Kidney (tissue), 14 donors: ENCODE data around the gene IGSF5. TPM values are rescaled to one million over a fixed set of nuclear protein-coding genes. Genes with fewer than 3 reads are reported as not detected.

Source experiments
- DNase-seq, 5 donors: peaks; one replicate each; pipeline ENCODE4 v3.0.0-alpha.2; 2013 to 2020
- FAIRE-seq: peaks from 2 replicates; lab custom pipeline; 2012; peaks lifted over from hg19 to GRCh38; lab: Jason Lieb, UNC
- H3K27ac ChIP-seq, 2 donors: one replicate each; pipeline ENCODE4 v1.7.0; 2013; ENCODE audit warnings: low read depth in 2 of 2, low read length in 2 of 2, inconsistent platforms in 1 of 2
- H3K27me3 ChIP-seq: one replicate; pipeline ENCODE4 v1.7.1; 2013; ENCODE audit warnings: low read length, inconsistent platforms; ENCODE audit not compliant: control insufficient read depth, insufficient read depth
- H3K36me3 ChIP-seq, 3 donors: one replicate each; pipeline versions ENCODE4 v1.7.0 to v1.7.1; 2013; ENCODE audit warnings: low read length in 3 of 3, control low read depth in 1 of 3, inconsistent platforms in 1 of 3; ENCODE audit not compliant: insufficient read depth in 3 of 3, control insufficient read depth in 2 of 3
- H3K4me1 ChIP-seq, 3 donors: one replicate each; pipeline versions ENCODE4 v1.7.0 to v1.7.1; 2013; ENCODE audit warnings: low read length in 3 of 3, inconsistent platforms in 1 of 3, low read depth in 1 of 3; ENCODE audit not compliant: control insufficient read depth in 2 of 3, insufficient read depth in 2 of 3
- H3K4me3 ChIP-seq, 3 donors: one replicate each; pipeline versions ENCODE4 v1.7.0 to v1.8.1; 2013; ENCODE audit warnings: low read length in 3 of 3, control low read depth in 1 of 3, inconsistent platforms in 1 of 3
- H3K9ac ChIP-seq, 3 donors: one replicate each; pipeline versions ENCODE4 v1.7.0 to v1.7.1; 2013; ENCODE audit warnings: low read length in 3 of 3, control low read depth in 1 of 3, inconsistent platforms in 1 of 3
- H3K9me3 ChIP-seq, 3 donors: one replicate each; pipeline versions ENCODE4 v1.7.0 to v1.7.1; 2013; ENCODE audit warnings: low read length in 3 of 3, control low read depth in 1 of 3, inconsistent platforms in 1 of 3; ENCODE audit not compliant: control insufficient read depth in 2 of 3, insufficient read depth in 1 of 3
- intact Hi-C: fragments of 100-400 bp; cut with DNase I; formaldehyde crosslinking; loops from one replicate; pipeline ENCODE4 v1.11.1; 2022
- polyA plus RNA-seq: library from polyadenylated mRNA; stranded (reverse); fragments of 350-450 nt; fragmentation: Illumina TruSeq; extraction: RNeasy Lipid Tissue Mini Kit (QIAGEN cat#74804); gene quantifications from one replicate; pipeline ENCODE4 v1.2.3, GENCODE V29; 2014; ENCODE audit warnings: low read depth, low replicate concordance; ENCODE audit not compliant: insufficient read depth
- total RNA-seq: library from RNA; stranded (reverse); fragmentation: NEBNext Ultra II Directional; extraction: Animal tissue kit (Norgen Biotek cat#: 25700); gene quantifications from one replicate; pipeline ENCODE4 v1.2.1, GENCODE V29; 2021
- TF ChIP-seq, protein P1 (sequence below): IDR thresholded peaks from 3 replicates; pipeline ENCODE4 v1.5.1; 2012; ENCODE audit warnings: mild to moderate bottlenecking, moderate library complexity, borderline replicate concordance; ENCODE audit not compliant: insufficient read depth; ENCODE audit errors: extremely low read depth
- donor health status: control.
- donor health status: control.
- donor health status: control.
- donor health status: control.
- donor health status: control.
- donor health status: DM: yes; HTN: yes; CAD: no.
- donor health status: Normal renal cell carcinoma (clear cell type).

The IGSF5 gene
- total and polyA plus RNA-seq, 2 donors from 2014 or later, result 0.24 to 0.47 TPM

DNA sequence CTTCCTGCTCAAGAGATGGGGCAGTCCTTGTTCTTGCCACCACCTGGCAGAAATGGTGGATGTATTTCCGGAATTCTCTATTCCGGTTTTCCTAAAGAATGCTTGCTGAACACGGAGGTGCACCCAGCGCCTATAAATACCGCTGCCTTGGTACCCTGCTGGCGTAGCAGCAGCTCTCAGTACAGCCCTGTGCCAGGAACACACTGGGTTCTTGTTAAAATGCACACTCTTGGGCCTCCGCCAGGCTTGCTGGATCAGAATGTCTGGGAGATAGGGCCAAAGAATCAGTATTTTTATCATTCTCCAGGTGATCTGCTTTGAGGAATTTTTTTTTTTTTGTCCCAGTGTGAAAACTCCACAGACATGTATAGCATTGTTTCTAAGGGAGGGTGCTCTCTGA, 54.2 kb downstream of the IGSF5 start:
- DNase-seq, result no peak
- no peaks in the 10 kb centered on the region for H3K9me3 ChIP-seq
- TF ChIP-seq, protein P1, sequence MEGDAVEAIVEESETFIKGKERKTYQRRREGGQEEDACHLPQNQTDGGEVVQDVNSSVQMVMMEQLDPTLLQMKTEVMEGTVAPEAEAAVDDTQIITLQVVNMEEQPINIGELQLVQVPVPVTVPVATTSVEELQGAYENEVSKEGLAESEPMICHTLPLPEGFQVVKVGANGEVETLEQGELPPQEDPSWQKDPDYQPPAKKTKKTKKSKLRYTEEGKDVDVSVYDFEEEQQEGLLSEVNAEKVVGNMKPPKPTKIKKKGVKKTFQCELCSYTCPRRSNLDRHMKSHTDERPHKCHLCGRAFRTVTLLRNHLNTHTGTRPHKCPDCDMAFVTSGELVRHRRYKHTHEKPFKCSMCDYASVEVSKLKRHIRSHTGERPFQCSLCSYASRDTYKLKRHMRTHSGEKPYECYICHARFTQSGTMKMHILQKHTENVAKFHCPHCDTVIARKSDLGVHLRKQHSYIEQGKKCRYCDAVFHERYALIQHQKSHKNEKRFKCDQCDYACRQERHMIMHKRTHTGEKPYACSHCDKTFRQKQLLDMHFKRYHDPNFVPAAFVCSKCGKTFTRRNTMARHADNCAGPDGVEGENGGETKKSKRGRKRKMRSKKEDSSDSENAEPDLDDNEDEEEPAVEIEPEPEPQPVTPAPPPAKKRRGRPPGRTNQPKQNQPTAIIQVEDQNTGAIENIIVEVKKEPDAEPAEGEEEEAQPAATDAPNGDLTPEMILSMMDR, result no peak
- H3K4me1 ChIP-seq, result peaks cover 0 to 9% (median 0%) of the 10 kb centered on the region in 3 donors
- intact Hi-C loops, result no loop called here
- H3K9ac ChIP-seq, result no peak overlapping the region
- no peak overlapping the region for H3K27ac ChIP-seq
- FAIRE-seq, result no peak
- no peaks in the 10 kb centered on the region for H3K27me3 ChIP-seq
- H3K4me3 ChIP-seq, result no peak overlapping the region
- H3K36me3 ChIP-seq, result no peaks in the 10 kb centered on the region

DNA sequence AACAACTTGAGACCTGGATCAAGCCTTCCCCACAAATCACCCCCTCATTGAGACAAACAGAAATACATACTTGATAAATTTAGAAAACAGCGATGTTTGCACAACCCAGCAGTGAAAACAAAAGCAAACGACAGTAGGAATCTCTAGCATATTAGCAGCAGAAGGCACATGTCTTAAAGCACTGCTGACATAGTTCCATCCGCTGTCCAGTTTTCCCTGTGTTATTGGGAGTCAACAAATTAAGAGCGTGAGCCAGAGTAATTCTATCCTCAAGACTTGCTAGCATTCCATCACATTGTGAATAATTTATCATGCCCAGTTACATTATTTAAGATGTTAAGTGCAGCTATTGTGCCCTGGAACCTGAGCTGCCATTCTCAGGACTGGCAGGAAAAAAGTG, 55.3 kb downstream of the IGSF5 start:
- FAIRE-seq, result no peak
- TF ChIP-seq, protein P1, result no peak
- no peaks in the 10 kb centered on the region for H3K36me3 ChIP-seq
- intact Hi-C loops, result no loop called here
- H3K27me3 ChIP-seq, result no peaks in the 10 kb centered on the region
- no peak overlapping the region for H3K9ac ChIP-seq
- no peak overlapping the region for H3K27ac ChIP-seq
- no peaks in the 10 kb centered on the region for H3K9me3 ChIP-seq
- H3K4me1 ChIP-seq, result peaks cover 0 to 2% (median 0%) of the 10 kb centered on the region in 3 donors
- peak in 2 of 5 donors; percentile 16 to 57 for DNase-seq
- H3K4me3 ChIP-seq, result no peak overlapping the region

GRCh38 chr21:39802217-39802616, 57.2 kb downstream of the IGSF5 start:
- H3K36me3 ChIP-seq, result no peaks in the 10 kb centered on the region
- H3K9me3 ChIP-seq, result no peaks in the 10 kb centered on the region
- no peak for FAIRE-seq
- no peaks in the 10 kb centered on the region for H3K27me3 ChIP-seq
- H3K9ac ChIP-seq, result no peak overlapping the region
- TF ChIP-seq, protein P1, result no peak
- DNase-seq, result peak in 2 of 5 donors; percentile 12 to 13
- intact Hi-C loops, result no loop called here
- no peak overlapping the region for H3K27ac ChIP-seq
- H3K4me1 ChIP-seq, result no peaks in the 10 kb centered on the region
- no peak overlapping the region for H3K4me3 ChIP-seq

- no peak overlapping the region for H3K27ac ChIP-seq
- FAIRE-seq, result no peak
- intact Hi-C loops, result no loop called here
These were observed 58.4 kb downstream of the IGSF5 start for GRCh38 chr21:39803393-39803792.

More at GRCh38 chr21:39803393-39803792, 58.4 kb downstream of the IGSF5 start:
- Histone ChIP-seq H3K4me3 (no peak overlapping the region), H3K9ac (no peak overlapping the region), H3K4me1 (no peaks in the 10 kb centered on the region), H3K36me3 (no peaks in the 10 kb centered on the region), H3K9me3 (no peaks in the 10 kb centered on the region), H3K27me3 (no peaks in the 10 kb centered on the region)
- no peak for DNase-seq
- TF ChIP-seq, protein P1, result no peak
